GM19025 (cell line): Measurements from ENCODE around the gene IKZF1.

Experiments
- ATAC-seq: cut with Tn5 transposase; IDR thresholded peaks from one replicate; pipeline ENCODE4 v1.9.1; 2021; ENCODE audit warnings: mild to moderate bottlenecking, low read depth, moderate library complexity; ENCODE audit not compliant: unreplicated experiment

Gene IKZF1

DNA sequence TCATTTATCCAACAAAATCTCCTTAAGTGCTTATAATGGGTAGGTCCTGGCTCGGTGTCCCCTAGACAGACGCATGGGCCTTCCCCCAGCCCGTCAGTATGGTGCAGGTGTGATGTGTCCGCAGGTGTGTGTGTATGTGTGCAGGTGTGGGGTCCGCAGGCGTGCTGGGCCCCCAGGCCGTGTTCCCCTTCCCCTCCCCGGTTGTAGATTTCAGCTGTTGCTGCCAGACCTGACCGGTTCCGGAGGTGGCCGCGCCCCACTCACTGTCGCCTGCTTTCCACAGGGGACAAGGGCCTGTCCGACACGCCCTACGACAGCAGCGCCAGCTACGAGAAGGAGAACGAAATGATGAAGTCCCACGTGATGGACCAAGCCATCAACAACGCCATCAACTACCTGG lies 95.1 kb downstream of the IKZF1 start:
- no peak for ATAC-seq

- ATAC-seq = no peak
Observed at GRCh38 chr7:50400114-50400513, 95.6 kb downstream of the IKZF1 start.

DNA sequence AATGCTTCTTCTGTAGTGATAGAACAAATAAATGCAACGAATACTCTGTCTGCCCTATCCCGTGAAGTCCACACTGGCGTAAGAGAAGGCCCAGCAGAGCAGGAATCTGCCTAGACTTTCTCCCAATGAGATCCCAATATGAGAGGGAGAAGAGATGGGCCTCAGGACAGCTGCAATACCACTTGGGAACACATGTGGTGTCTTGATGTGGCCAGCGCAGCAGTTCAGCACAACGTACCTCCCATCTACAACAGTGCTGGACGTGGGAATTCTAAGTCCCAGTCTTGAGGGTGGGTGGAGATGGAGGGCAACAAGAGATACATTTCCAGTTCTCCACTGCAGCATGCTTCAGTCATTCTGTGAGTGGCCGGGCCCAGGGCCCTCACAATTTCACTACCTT lies 99.9 kb downstream of the IKZF1 start:
- no peak for ATAC-seq

DNA sequence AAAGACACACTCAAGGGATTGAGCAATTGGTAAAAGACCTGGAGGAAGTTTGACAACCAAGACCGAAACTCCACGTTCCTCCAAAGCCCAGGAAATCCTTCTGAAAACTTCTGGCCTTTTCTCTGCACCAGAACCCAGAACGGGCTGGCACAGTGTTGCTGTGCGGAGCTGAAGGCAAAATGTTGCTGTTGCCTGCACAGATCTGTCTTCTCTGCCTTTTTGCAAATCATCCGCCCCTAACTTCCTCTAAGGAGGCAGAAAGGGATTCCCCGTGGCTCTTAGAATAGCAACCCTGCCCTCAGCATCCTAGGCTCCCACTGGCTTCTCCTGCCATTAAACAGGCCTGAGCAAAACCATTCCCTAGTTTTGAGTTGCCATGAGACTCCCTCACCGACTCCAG lies 100.7 kb downstream of the IKZF1 start:
- no peak for ATAC-seq

- no peak for ATAC-seq
Observed at GRCh38 chr7:50406935-50407334, 102.4 kb downstream of the IKZF1 start.

DNA sequence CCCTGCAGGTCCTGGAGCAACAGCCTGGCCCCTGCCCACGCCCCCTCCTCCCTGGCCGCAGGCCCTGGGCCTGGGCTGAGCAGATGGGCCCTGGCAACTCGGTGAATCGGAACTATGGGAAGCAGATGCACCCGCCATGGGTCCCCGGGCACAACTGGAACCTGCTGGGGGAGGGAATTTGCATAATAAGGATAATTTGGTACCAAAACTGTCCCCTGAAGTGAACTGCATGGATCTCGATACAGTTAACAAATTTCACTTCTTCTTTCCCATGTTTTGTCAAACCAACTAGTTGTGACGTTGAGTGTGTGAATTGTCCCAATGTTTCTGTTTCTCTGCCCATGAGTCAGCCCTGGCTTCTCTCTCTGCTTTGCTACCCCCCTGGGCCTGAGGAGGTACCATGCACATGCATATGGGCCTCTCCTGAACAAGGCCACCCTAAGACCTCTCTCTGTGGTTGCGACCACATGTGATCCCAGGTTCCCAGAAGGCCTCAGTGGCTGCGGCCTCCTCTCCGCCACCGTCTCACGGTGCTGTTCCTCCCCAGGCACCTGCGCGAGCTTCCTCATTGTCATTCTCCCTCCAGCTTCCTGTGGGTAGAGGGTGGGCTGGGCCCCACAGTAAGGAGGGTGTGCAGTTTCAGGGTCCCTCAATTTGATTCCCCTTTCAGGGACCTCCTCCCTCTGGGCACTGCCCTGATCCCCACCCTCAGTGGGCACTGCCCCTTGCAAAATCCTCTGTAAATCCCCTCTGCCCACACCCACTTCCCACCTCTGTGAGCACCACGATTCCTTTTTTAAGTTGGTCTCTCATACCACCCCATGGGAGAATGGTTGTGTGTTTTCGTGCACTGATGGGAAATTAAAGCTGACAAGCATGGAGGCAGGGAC lies 105.6 kb downstream of the IKZF1 start:
- peak; percentile 52 for ATAC-seq

DNA sequence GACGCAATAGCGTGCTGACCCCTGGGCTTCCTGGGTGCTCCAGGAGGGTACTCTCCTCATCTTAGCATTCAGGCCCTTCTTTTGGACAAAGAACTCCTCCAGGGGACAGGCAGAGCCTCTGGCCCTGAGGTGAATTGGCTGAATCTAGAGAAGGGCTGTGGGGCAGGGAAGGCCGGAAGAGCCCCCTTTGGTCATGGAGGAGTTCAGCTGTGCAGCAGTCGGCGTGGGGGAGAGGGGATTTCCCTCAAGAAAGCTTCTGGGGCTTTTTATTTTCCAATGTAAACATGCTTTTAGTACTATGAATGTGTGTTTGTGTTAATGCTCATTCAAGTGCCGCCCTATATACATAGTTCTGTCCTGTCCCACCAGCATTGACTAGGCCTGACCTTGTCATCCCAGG lies 106.8 kb downstream of the IKZF1 start:
- ATAC-seq = no peak

- ATAC-seq = no peak
Observed at GRCh38 chr7:50412973-50413372, 108.5 kb downstream of the IKZF1 start.

- no peak for ATAC-seq
Observed at GRCh38 chr7:50413561-50413960, 109.0 kb downstream of the IKZF1 start.

DNA sequence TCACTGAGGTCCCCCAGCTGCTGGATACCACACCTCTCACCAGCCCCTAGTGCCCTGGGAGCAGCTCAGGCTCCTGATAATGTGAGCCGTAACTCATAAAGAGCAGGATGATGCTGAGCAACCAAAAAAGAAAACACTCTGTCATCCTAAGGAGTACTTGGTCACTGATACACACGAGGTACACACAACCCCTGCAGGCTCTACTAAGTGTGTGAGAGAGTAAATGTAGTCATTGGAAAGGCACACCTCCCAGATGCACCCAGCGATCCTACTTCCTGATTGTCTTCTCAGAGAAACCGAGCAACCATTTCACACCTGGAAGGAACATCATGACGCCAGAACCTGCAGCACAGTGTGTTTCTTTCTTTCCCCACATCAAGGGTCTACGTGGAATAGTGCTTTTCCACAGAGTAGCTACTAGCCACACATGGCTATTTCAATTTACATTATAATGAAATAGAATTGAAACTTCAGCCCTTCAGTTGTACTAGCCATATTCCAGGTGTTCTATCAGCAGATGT lies 111.4 kb downstream of the IKZF1 start:
- ATAC-seq = no peak

- ATAC-seq = peak; percentile 59
Observed at GRCh38 chr7:50416527-50417182, 112.1 kb downstream of the IKZF1 start.

DNA sequence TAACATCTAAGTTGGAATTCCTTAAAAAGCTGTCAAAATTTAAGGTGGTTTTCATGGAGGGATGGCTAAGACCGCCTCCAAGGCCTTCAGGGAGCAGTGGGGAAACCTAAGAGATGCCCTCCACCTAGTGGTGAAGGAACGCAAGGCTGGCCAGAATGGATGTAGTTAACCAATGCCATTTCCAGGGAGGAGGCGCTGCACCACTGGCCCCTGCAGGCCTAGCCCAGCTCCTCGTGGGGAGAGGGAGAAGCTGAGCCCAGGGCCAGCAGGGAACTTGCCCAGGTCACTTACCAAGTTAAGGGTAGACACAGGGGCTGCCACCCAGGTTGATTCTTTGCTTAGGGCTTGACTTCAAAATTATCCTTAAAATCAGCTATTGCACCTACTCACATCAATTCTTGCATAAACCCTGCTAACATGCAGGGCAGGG lies 113.6 kb downstream of the IKZF1 start:
- peak; percentile 93 for ATAC-seq

DNA sequence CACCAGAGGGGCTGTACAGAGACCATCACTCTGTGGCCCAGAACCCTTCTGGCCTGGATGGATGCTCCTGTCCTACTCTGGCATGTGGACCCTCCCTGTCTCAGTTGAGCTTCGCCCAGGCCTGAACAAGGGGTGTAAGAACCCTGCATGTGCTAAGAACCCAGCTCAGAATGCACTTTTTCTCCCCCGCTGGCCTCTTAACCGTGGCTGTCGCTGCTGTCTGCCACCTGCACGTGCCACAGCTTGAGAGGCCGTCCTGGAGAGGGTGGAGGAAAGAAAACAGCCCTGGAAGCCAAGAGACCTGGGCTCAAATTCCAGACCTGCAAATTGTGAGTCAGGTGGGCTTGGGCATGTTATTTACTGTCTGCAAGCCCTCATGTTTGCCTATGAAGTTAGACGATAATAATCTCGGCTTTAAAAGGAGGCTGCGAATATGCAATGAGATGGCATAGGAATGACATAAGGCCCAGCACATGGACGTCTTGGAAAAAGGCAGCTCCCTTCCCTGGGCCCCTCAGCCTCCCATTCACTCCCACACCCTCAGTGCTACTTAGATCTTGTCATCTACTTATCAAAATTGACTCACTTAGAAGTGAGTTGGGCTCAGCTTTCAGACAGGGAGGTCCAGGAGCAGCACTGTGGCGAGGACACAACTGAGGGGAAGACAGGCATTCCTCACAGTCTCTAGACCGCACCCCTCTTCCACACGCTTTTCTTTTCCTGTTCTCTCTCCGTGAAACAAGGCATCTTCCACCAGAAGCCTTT lies 114.2 kb downstream of the IKZF1 start:
- ATAC-seq = no peak

GRCh38 chr7:50421043-50421442 lies 116.5 kb downstream of the IKZF1 start:
- no peak for ATAC-seq

DNA sequence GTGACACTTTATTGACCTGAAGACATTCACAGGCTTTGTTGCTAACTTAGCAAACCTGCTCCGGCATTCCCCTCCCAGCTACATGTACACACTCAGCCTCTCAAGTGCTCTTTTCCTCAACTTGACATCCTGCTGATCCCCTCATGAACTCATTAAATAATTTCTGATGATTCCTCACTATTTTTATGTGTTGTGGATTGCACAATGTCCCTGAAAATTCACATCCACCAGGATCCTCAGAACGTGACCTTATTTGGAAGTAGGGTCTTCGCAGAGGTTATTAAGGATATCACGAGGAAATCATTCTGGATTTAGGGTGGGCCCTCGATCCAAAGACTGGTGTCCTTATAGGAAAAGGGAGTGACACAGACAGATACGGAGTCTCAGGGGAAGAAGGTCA lies 118.3 kb downstream of the IKZF1 start:
- ATAC-seq = no peak

DNA sequence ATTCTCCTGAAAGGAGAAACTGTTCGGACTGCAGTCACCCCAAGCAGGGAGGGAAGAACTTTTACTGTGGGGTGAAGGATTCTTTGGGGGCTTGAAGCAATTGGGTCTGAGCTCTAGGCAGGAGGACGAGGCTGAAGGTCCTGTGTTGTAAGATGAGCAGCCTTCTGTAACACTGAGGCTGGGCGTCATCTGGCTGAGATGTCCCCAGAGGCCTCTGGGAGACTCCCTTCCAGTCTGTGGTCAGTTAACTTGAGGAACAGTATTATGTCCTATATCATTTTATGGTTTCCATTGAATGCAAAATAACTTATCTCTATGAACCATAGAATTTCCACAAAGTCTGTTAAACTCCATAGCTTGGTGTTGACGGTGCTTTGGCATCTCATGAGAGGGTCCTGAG lies 119.3 kb downstream of the IKZF1 start:
- no peak for ATAC-seq

- no peak for ATAC-seq
Observed at GRCh38 chr7:50425318-50425717, 120.8 kb downstream of the IKZF1 start.

DNA sequence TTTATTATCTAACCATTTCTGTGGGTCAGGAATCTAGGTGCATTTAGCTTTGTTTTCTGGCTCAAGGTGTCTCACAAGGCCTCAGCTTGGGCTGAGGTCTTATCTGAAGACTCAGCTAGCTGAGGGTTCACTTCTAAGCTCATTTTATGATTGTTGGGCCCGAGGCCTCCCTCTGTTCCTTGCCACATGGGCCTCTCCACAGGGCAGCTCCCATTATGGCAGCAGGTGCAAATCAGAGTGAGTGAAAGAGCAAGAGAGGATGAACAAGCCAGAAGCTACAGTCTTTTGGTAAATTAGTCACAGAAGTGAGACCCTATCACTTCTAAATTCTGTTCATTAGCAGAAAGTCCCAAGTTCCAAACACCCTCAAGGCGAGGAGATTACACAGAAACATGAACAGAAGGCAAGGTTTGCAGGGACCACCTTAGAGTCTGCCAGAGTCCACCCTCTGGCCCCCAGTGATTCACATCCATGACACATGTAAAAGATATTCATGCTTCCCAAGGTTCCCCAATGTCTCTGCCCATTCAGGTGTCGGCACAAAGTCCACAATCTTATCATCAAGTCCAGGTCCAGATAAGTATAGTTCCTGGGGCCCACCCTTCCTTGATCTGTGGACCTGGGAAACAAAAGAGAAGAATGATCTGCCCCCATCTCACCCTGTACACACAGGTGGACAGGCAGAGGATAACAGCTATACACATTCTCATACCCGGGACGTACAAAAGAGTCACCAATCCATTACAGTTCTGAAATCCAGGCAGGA lies 121.9 kb downstream of the IKZF1 start:
- ATAC-seq = no peak

- ATAC-seq = no peak
Observed at GRCh38 chr7:50427518-50427917, 123.0 kb downstream of the IKZF1 start.

DNA sequence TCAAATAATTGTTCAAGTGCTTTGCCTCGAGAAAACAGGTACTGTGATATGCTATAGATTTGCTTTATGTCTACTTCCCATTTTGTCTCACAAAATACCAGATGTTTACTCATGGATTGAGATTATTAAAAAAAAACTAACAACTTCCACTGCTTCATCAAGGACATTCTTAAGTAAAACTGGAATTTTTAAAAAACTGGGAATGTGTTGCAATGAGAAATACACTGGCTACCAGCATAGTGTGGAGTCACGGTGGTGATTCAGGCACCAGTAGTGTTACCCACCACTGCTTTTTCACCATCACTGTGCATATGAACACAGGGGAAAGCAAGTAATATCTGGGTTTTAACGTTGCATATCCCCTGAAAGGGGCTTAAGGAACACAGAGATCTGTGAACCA lies 124.4 kb downstream of the IKZF1 start:
- no peak for ATAC-seq
